UCSD-AML1 (cell line): ENCODE results near the gene SUN1.
"Not testable (repeated sequence)": the region's sequence is repeated elsewhere in the genome, so short reads cannot be mapped to it uniquely, and the experiment has no call there.

ENCODE experiments used
- DNase-seq: peaks from one replicate; lab custom pipeline; 2025; ENCODE audit not compliant: unreplicated experiment; lab: John Stamatoyannopoulos, UW

The SUN1 gene

GRCh38 chr7:803243-803635 is 29.0 kb upstream of the SUN1 start:
- DNase-seq, result no peak

DNA sequence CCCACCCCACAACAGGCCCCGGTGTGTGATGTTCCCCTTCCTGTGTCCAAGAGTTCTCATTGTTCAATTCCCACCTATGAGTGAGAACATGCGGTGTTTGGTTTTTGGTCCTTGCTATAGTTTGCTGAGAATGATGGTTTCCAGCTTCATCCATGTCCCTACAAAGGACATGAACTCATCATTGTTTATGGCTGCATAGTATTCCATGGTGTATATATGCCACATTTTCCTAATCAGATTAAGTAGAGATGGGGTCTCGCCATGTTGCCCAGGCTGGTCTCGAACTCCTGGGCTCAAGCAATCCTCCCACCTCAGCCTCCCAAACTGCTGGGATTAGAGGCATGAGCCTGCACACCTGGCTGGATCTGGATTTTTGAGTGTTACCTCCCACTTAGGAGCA is 28.5 kb upstream of the SUN1 start:
- not testable (repeated sequence) for DNase-seq

- no peak for DNase-seq
These were observed 27.0 kb upstream of the SUN1 start for GRCh38 chr7:805261-805660.

DNA sequence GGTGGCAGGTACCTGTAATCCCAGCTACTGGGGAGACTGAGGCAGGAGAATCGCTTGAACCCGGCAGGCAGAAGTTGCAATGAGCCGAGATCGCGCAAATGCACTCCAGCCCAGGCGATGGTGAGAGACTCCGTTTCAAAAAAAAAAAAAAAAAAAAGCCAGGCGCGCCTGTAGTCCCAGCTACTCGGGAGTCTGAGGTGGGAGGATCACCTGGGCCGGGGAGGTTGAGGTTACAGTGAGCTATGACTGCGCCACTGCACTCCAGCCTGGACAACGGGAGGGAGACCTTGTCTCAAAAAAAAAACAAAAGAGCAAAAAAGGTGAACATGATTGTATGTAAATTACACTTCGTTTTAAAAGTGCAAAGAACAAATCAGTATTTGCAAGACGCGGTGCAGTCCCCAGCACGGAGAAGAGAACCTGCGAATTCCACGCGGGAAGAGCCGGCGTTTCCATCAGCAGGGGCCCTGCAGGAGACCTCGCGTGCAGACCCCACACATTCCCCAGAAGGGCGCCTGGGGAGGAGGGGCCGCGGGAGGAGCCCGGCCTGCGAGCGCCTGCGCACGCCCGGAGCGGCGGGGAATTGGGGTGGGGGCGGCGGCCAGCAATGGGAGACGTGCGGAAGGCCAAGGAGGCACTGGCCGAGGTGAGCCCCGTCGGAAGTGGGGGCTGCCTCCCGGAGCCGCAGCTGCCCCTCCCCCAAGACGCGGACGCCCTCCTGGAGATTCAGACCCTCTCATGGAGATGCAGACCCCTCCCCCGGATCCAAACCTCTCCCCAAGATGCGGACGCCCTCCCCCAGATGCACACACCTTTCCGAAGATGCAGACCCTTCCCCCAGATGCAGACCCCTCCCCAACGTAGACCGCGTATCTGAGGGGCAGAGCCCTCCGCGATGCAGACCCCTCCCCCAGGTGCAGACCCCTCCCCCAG is 16.7 kb upstream of the SUN1 start:
- DNase-seq, result no peak

DNA sequence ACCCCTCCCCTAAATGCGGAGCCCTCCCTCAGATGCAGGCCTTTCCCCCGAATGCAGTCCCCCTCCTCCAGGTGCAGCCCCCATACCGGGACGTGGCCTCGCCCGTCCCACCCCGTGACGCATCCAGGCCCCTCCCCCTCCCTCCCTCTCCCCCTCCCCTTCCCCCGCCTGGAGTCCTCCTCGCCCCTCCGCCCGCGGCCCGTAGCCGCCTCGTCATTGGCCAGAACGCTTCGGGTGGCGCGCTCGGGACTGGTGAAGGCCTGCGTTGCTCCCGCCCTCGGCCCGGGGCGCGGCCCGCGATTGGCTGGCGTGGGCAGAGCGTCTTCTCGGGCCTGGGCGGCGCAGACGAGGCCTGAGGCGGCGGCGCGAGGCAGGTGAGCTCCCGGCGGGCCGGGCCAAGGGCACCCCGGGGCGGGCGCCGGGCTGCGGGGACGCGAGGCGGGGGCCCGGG is 16.0 kb upstream of the SUN1 start:
- DNase-seq, result peak; percentile 90

GRCh38 chr7:816751-817671 is 15.3 kb upstream of the SUN1 start:
- DNase-seq, result no peak

- DNase-seq, result no peak
These were observed 14.1 kb upstream of the SUN1 start for GRCh38 chr7:818031-818699.

DNA sequence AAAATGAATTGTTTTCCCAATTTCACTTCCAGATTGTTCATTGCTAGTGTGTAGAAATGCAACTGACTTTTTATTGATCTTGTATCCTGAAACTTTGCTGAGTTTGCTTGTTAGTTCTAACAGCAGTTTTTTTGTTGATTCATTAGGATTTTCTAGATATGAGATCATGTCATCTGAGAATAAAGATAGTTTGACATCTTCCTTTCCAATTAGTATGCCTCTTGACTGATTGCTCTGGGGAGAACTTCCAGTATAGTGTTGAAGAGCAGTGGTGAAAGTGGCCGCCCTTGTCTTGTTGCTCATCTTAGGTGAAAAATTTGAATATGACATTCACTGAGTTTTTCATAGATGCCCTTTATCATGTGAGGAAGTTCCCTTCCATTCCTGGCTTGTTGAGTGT is 11.9 kb upstream of the SUN1 start:
- DNase-seq, result no peak

DNA sequence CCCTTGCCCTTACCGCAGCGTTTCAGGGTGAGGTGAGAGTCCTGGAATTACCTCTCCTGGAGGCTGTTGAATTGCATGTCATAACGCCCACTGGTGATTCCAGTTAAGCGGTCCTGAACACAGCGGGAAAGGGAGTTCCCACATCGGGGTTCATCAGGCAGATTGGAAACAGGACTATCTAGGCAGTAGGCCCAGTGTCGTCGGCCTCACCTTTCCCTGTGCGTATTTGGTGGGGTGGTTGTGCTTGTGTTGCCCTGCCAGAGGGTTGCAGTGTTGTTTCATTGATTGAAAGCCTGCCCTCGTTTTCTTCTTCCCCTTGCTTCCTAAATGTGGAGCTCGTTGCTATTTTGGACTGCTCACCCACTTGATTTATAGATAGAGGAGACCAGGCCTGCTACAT is 10.6 kb upstream of the SUN1 start:
- DNase-seq, result no peak

- no peak for DNase-seq
These were observed 9.5 kb upstream of the SUN1 start for GRCh38 chr7:822692-823276.

DNA sequence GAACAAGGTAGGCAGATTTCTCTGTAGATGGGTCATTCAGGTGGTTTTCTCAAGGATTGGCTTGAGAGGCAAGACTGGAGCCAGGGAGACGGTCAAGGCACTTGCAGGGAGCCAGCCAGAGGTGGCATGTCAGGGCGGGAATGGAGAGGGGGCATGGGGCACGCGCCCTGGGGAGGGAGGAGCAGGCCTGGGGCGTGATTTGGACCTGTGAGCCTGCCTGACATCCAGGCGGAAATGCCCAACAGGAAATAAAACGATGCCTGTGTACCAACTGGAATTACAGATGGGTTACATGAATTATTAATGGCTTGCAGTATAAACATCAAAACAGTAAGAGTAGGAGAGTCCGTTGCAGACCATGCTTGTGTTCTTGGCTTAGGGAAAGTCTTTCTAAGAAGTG is 8.6 kb upstream of the SUN1 start:
- DNase-seq, result no peak

- no peak for DNase-seq
These were observed 8.2 kb upstream of the SUN1 start for GRCh38 chr7:824081-824480.

- no peak for DNase-seq
These were observed 7.6 kb upstream of the SUN1 start for GRCh38 chr7:824664-825063.

DNA sequence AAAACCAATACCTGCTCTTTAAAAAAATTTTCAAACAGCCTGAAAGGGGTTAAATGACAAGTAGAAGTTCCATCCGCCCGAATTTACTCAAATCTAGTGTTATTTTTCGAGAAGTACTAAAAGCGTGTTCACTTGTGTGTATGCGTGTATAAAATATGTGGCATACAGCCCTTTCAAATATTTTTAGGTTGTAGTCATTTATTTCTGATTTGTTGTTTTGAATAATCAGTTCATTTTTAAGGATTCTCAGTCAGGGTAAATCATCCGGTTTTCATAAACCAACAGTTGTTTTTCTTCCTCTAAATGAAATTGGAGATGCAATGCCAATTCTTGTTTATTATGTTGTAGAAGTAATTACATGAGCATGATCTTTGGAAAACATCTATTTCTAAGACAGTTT is 6.9 kb upstream of the SUN1 start:
- DNase-seq, result no peak

- no peak for DNase-seq
These were observed 5.9 kb upstream of the SUN1 start for GRCh38 chr7:826230-826917.

GRCh38 chr7:828793-829561 is 3.3 kb upstream of the SUN1 start:
- DNase-seq, result no peak

DNA sequence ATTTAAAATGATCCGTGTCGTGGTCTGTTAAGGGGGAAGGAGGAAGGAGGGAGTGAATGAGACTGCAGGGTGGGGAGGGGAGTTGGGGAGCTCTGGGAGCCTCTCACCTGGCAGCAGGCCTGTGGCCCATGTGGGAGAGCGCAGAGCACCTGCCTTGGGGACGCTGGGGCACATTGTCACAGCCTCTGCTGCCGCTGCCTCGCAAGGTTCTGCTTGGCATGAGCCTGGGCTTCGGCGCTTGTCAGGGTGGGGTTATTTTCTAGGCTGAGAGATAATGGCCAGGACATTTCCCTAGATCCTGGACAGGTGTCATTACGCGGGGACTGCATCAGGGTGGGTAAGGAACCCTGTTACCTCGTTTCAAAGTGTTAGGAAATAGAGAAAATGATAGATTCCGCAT is 2.2 kb upstream of the SUN1 start:
- DNase-seq, result no peak

DNA sequence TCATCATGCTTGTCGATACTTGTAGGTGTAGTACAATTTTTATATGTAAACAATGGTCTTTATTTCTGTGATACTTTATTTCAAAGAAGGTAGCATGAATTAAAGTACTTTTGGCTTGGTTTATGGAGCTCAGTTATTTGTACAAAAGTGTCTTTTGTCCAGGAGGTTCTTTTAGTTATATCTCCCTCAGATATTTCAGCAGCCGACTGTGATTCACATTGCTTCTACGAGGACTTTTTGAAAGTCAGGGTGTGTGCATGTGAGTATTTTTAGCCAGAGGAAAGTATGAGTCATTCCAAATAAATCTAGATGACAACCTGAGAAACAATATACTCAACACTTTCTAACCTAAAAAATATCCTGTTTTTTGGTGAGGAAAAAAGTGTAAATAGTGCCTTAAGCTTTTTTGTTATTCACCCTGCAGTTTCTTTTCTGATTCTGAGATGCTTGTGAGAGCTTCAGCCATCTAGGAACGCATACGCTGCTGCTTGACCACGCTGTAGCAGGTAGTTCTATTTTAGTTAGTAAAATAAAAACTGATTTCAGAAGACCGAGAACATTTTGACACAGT is 595 bp upstream of the SUN1 start:
- DNase-seq, result no peak

GRCh38 chr7:832968-833424 is 720 bp downstream of the SUN1 start:
- no peak for DNase-seq
